Measurements from ENCODE around the gene HCFC2.

- no peak for TF ChIP-seq TCF7L2 (IDR thresholded peaks at IDR 0.05; ENCODE audit: borderline replicate concordance, low read depth, low read length)
- no peak for TF ChIP-seq CTCF (tag by site-specific recombination; IDR thresholded peaks at IDR 0.05)
- TF ChIP-seq INSM2 (tag by site-specific recombination; IDR thresholded peaks at IDR 0.05) = no peak
Measured at GRCh38 chr12:104152685-104153241, 88.4 kb downstream of the HCFC2 start.
